Esophagus squamous epithelium (tissue), 5 donors: ENCODE measurements around the gene SHQ1. TPM values are rescaled to one million over a fixed set of nuclear protein-coding genes. Genes with fewer than 3 reads are reported as not detected.

Source experiments
- DNase-seq: peaks from one replicate; lab custom pipeline; 2025; lab: John Stamatoyannopoulos, UW
- H3K27ac ChIP-seq, 4 donors: fragments of 200-600 bp; sonication (generic); one replicate each; pipeline ENCODE4 v1.5.1; 2016 to 2019; ENCODE audit warnings: mild to moderate bottlenecking in 1 of 4
- H3K27me3 ChIP-seq, 4 donors: fragments of 200-600 bp; sonication (generic); 1 replicate in 3 of 4; 2 replicates in 1 of 4; pipeline versions ENCODE4 v1.5.1 to v1.6.0; 2017 to 2021; ENCODE audit warnings: antibody characterized with exemption in 1 of 4
- H3K36me3 ChIP-seq, 3 donors: fragments of 200-600 bp; sonication (generic); one replicate each; pipeline ENCODE4 v1.5.1; 2016 to 2019
- H3K4me1 ChIP-seq, 3 donors: fragments of 200-600 bp; sonication (generic); one replicate each; pipeline ENCODE4 v1.5.1; 2017 to 2019
- H3K4me3 ChIP-seq, 4 donors: fragments of 200-600 bp; sonication (generic); 1 replicate in 3 of 4; 2 replicates in 1 of 4; pipeline ENCODE4 v1.5.1; 2016 to 2019; ENCODE audit warnings: mild to moderate bottlenecking in 2 of 4, moderate library complexity in 1 of 4
- H3K9me3 ChIP-seq, 3 donors: fragments of 200-600 bp; sonication (generic); one replicate each; pipeline ENCODE4 v1.5.1; 2016 to 2019
- POLR2A ChIP-seq, 4 donors: fragments of 450-650 bp; IDR thresholded peaks; one replicate each; pipeline ENCODE4 v1.6.1; 2017; ENCODE audit warnings: antibody characterized with exemption in 4 of 4, mild to moderate bottlenecking in 4 of 4, moderate library complexity in 3 of 4
- WGBS, 2 donors: methylation state at CpG; one replicate each; pipeline ENCODE4 v1.1.5; 2018; 5-methylcytosine and 5-hydroxymethylcytosine counted together
- intact Hi-C: fragments of 100-400 bp; cut with DNase I; formaldehyde crosslinking; loops from one replicate; pipeline ENCODE4 v1.15.0; 2022
- total RNA-seq, 4 donors: library from RNA; depleted of rRNA; stranded (reverse); fragments of >200 nt; gene quantifications; one replicate each; pipeline ENCODE4 v1.1.0, GENCODE V29; 2016
- TF ChIP-seq, protein P1 (sequence below), 6 experiments: fragments of 450-650 bp in 4 of 6; fragments of 200-600 bp in 2 of 6; sonication (generic) in 2 of 6; IDR thresholded peaks; one replicate each; pipeline ENCODE4 v1.5.1; 2016 to 2019; ENCODE audit warnings: antibody characterized with exemption in 6 of 6, mild to moderate bottlenecking in 4 of 6, moderate library complexity in 4 of 6
- donor health status: DM: yes; HTN: yes; CAD: no.

Gene SHQ1
- total RNA-seq, 4 donors from 2014 or later = 6.7 to 13.4 (median 12.5) TPM

DNA sequence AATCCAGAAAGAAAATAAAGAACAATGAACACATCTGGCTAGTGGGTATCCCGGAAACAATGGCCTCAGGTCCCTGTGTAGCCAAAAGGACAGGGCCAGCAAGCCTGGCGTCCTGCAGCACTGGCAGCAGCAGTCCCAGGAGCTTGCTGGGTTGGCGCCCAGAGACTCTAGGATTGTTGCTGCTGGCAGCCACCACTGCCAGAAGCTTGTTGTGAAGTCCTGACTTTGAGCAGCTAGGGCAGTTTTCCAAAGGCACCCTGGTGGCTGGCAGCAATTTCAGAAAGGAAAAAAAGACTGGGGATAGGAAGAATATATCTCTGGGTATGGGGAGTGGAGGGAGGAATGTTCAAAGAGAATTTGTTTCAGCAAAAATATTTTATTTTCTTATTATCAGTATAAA is 11.3 kb downstream of the SHQ1 start:
- intact Hi-C loops = no loop called here
- no peak for TF ChIP-seq POLR2A (IDR thresholded peaks at IDR 0.05)
- TF ChIP-seq, protein P1, sequence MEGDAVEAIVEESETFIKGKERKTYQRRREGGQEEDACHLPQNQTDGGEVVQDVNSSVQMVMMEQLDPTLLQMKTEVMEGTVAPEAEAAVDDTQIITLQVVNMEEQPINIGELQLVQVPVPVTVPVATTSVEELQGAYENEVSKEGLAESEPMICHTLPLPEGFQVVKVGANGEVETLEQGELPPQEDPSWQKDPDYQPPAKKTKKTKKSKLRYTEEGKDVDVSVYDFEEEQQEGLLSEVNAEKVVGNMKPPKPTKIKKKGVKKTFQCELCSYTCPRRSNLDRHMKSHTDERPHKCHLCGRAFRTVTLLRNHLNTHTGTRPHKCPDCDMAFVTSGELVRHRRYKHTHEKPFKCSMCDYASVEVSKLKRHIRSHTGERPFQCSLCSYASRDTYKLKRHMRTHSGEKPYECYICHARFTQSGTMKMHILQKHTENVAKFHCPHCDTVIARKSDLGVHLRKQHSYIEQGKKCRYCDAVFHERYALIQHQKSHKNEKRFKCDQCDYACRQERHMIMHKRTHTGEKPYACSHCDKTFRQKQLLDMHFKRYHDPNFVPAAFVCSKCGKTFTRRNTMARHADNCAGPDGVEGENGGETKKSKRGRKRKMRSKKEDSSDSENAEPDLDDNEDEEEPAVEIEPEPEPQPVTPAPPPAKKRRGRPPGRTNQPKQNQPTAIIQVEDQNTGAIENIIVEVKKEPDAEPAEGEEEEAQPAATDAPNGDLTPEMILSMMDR (IDR thresholded peaks at IDR 0.05) = no peak
- H3K4me3 ChIP-seq = no peak overlapping the region
- H3K9me3 ChIP-seq = no peaks in the 10 kb centered on the region
- 36 to 38% methylated on average over 3 of the region's 3 CpGs for WGBS, 2 donors
- H3K27me3 ChIP-seq = no peaks in the 10 kb centered on the region
- no peak for DNase-seq
- peaks cover 0 to 87% (median 4%) of the 10 kb centered on the region in 3 donors for H3K36me3 ChIP-seq
- H3K4me1 ChIP-seq = peaks cover 0 to 10% (median 3%) of the 10 kb centered on the region in 3 donors
- no peak overlapping the region for H3K27ac ChIP-seq

DNA sequence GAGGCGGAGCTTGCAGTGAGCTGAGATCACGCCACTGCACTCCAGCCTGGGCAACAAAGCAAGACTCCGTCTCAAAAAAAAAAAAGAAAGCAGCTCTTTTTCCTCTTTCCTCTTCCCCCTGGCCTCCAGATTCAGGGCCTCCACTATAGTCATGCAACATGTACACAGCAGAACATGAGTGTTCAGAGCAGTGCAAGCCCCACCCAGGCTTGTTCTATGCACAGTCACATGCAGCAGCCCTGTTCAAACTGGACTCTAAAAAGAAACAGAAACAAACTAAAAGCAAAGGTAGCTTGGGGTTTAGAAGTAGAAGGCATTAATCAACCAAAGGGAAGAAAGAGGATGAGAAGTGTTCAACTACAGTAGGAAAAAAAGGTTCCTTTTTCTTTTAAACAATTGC is 11.8 kb downstream of the SHQ1 start:
- intact Hi-C loops = no loop called here
- Histone ChIP-seq H3K9me3 (no peaks in the 10 kb centered on the region), H3K27me3 (no peaks in the 10 kb centered on the region), H3K36me3 (peaks cover 0 to 82% (median 4%) of the 10 kb centered on the region in 3 donors), H3K27ac (no peak overlapping the region), H3K4me1 (peaks cover 0 to 10% (median 3%) of the 10 kb centered on the region in 3 donors), H3K4me3 (no peak overlapping the region)
- TF ChIP-seq, protein P1 (IDR thresholded peaks at IDR 0.05) = no peak
- no peak for TF ChIP-seq POLR2A (IDR thresholded peaks at IDR 0.05)
- no peak for DNase-seq
- 94 to 100% methylated on average over 3 of the region's 3 CpGs for WGBS, 2 donors

DNA sequence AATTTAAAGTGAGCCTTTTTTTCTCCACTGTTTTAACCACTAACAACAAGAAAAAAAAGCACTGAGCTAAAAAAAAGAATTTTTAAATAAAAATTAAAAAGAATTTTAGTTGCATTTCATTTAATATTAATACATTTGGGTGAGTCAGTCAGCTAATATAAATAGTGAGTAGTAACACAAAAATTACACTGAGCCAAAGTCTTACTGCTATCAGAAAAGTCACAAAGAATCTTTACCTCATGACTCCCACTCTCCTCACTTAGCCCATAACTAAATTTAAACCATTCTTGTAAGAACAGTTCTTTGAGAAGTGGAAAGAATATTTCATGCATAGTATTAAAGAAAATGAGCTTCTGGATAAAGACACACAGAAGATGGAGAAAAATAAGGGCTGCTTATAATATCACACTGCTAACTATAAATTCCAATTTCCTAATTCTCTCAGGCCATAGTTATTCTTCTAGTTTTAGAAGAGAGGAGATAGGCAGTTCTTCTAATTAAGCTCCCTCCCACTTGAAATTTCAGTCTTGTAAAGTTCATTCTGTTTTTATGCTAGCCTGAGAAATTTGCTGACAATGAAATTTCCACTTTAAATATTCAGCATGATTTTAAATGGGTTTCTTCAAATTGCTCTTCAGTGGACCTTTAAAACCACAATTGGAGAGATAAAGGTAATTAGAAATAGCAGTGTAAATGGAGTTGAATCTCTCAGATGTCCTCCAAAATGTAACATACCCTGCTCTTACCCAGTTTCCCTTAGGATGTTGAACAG is 17.6 kb downstream of the SHQ1 start:
- H3K9me3 ChIP-seq = no peaks in the 10 kb centered on the region
- DNase-seq = no peak
- no peaks in the 10 kb centered on the region for H3K27me3 ChIP-seq
- no peak overlapping the region for H3K27ac ChIP-seq
- H3K4me3 ChIP-seq = no peak overlapping the region
- intact Hi-C loops = no loop called here
- peaks cover 0 to 52% (median 4%) of the 10 kb centered on the region in 3 donors for H3K36me3 ChIP-seq
- H3K4me1 ChIP-seq = no peaks in the 10 kb centered on the region
- TF ChIP-seq, protein P1 (IDR thresholded peaks at IDR 0.05) = no peak

DNA sequence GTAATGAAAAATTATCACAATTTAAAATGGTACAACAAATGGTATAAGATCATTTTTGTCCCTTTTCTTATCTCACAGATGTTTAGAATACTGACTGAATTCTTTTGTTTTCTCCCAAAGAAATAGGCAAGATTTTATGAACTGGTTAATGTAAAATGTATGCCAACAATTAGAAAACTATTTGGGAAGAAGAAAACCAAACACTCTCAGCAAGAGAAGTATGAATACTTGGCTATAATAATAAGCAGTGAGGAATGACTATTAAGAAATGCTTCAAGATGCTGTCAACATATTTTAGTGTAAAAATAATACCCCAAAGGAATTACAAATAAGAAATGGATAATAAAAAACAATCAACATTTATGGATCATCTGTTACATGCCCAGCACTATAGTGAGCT is 18.5 kb downstream of the SHQ1 start:
- no peak overlapping the region for H3K27ac ChIP-seq
- no peak overlapping the region for H3K4me3 ChIP-seq
- H3K9me3 ChIP-seq = no peaks in the 10 kb centered on the region
- no peaks in the 10 kb centered on the region for H3K27me3 ChIP-seq
- H3K4me1 ChIP-seq = no peaks in the 10 kb centered on the region
- DNase-seq = no peak
- intact Hi-C loops = loop anchor here (10.0 kb wide), 2 partner anchors 875 to 955 kb away; no protein-coding TSS in a partner anchor
- no peak for TF ChIP-seq POLR2A (IDR thresholded peaks at IDR 0.05)
- TF ChIP-seq, protein P1 (IDR thresholded peaks at IDR 0.05) = no peak
- H3K36me3 ChIP-seq = peaks cover 0 to 46% (median 4%) of the 10 kb centered on the region in 3 donors

DNA sequence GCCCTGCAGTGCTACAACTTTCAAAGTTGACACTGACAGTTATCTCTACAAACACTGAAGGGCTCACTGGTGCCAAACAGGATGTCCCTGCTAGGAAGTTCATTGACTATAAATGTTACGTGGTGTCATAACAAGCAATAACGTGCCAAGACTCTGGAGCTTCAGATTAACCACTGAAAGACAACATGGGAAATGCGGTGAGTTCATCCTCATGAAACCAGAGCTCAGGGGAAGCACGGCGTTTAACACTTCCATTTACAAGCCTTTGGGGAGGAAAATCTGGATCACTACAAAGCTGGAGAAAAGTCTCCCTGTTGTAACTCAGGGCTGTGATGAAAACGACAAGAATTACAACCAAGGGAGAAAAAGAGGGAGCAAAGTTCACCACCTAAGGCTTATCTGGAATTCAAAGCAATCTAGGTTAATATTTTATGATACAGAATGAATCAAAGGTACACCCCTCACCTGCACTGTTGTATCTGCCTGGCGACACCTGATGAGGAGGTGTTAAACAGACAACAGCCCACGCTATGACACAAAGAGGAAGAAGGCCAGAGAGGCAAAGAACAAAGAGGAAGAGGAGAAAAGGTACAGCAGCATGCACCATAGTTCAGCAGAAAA is 27.0 kb downstream of the SHQ1 start:
- intact Hi-C loops = loop anchor here (5.0 to 10.0 kb wide), 3 partner anchors 154 to 946 kb away; no protein-coding TSS in a partner anchor
- no peak for TF ChIP-seq POLR2A (IDR thresholded peaks at IDR 0.05)
- TF ChIP-seq, protein P1 (IDR thresholded peaks at IDR 0.05) = no peak
- DNase-seq = no peak
- Histone ChIP-seq H3K27me3 (no peaks in the 10 kb centered on the region), H3K4me3 (no peak overlapping the region), H3K36me3 (peaks cover 0 to 13% (median 0%) of the 10 kb centered on the region in 3 donors), H3K9me3 (no peaks in the 10 kb centered on the region), H3K4me1 (peaks cover 9 to 24% (median 17%) of the 10 kb centered on the region in 3 donors), H3K27ac (no peak overlapping the region)
- WGBS, 2 donors = 33 to 35% methylated on average over 7 to 8 of the region's 8 CpGs
